Lower leg skin (tissue), 3 donors: ENCODE data around the gene FARP1.

Source experiments
- CTCF ChIP-seq, 3 donors: fragments of 450-650 bp; IDR thresholded peaks; one replicate each; pipeline ENCODE4 v1.5.1; 2016; ENCODE audit warnings: antibody characterized with exemption in 3 of 3, mild to moderate bottlenecking in 3 of 3, moderate library complexity in 2 of 3
- POLR2A ChIP-seq, 2 donors: fragments of 450-650 bp; IDR thresholded peaks; one replicate each; pipeline ENCODE4 v1.6.1; 2016 to 2017; ENCODE audit warnings: antibody characterized with exemption in 2 of 2, mild to moderate bottlenecking in 1 of 2, moderate library complexity in 1 of 2

DNA sequence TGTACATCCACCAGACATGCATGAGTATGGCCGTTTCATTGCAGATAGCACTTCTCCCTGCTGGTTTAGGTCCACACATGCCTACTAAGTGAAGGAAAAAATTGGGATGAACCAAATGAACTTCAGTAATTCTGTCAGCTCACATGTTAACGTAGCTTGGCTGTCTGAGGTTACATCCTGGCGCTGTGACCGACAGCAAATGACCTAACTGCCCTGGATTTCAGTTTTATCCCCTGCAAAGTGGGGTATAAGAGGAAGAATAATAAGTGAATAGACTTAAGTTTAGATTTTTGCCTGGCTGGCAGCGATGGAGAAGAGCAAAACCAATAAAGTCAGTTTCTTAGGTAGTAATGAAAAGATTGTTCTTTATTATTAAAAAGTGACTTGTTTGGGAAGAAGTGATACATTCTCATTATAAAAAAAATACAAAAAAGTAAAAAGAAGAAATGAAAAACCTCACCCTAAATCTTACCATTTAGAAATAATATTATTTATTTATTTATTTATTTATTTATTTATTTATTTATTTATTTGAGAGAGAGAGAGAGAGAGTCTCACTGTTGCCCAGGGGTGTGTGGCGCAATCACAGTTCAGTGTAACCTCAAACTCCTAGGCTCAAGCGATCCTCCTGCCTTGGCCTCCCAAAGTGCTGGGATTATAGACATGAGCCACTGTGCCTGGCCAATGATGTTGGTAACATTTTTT is 38.4 kb downstream of the FARP1 start:
- TF ChIP-seq CTCF (IDR thresholded peaks at IDR 0.05) (no peak), POLR2A (IDR thresholded peaks at IDR 0.05) (no peak)
